K562 (cell line): ENCODE data around the gene IGF1R.

Source experiments
- CTCF ChIP-seq, 3 experiments: IDR thresholded peaks in 2 of 3; conservative IDR thresholded peaks in 1 of 3; 2 replicates each; pipeline ENCODE4 v1.5.1; 2011 to 2012; ENCODE audit warnings: low read length in 3 of 3, mild to moderate bottlenecking in 3 of 3, control low read depth in 2 of 3, improper control_type of control experiment in 1 of 3, inconsistent platforms in 1 of 3, low read depth in 1 of 3, mixed read lengths in 1 of 3, moderate library complexity in 1 of 3; ENCODE audit not compliant: insufficient read depth in 2 of 3
- FOXK2 ChIP-seq, 2 experiments: fragments of 450-650 bp; IDR thresholded peaks in 1 of 2; conservative IDR thresholded peaks in 1 of 2; 2 replicates each; pipeline ENCODE4 v1.6.1; 2016; ENCODE audit warnings: low read depth in 2 of 2, mild to moderate bottlenecking in 1 of 2
- POLR2A ChIP-seq: fragments of 450-650 bp; conservative IDR thresholded peaks from 2 replicates; pipeline ENCODE4 v1.6.1; 2016
- POLR2AphosphoS2 ChIP-seq: IDR thresholded peaks from 2 replicates; pipeline ENCODE4 v1.6.1; 2012; ENCODE audit warnings: low read length, improper control_type of control experiment
- TAF1 ChIP-seq: IDR thresholded peaks from 2 replicates; pipeline ENCODE4 v1.6.1; 2011; ENCODE audit warnings: mild to moderate bottlenecking, low read length, moderate library complexity; ENCODE audit not compliant: insufficient read depth, control insufficient read depth, severe bottlenecking; ENCODE audit errors: extremely low read depth
- ZFP91 ChIP-seq: sonication (generic); formaldehyde crosslinking; IDR thresholded peaks from 2 replicates; pipeline ENCODE4 v1.8.0; 2022; ENCODE audit warnings: mild to moderate bottlenecking, missing genetic modification reagents

GRCh38 chr15:99009741-99010330 lies 361.5 kb downstream of the IGF1R start:
- TF ChIP-seq POLR2A = no peak
- no peak for TF ChIP-seq TAF1
- no peak for TF ChIP-seq ZFP91 (CRISPR knock-in tag)
- TF ChIP-seq FOXK2 (conservative IDR thresholded peaks at IDR 0.05 in 1 of 2, IDR thresholded peaks at IDR 0.05 in 1 of 2; ENCODE audit: low read depth in 2 of 2) = no peak
- no peak for TF ChIP-seq CTCF (IDR thresholded peaks at IDR 0.05 in 2 of 3, conservative IDR thresholded peaks at IDR 0.05 in 1 of 3; ENCODE audit: insufficient read depth in 2 of 3, low read depth in 1 of 3, low read length in 3 of 3)
- TF ChIP-seq POLR2AphosphoS2 = no peak
